ENCODE results near the gene CPSF2.
A peak's percentile ranks its signal among the peaks of the same experiment; 100 is the strongest.

The CPSF2 gene

GRCh38 chr14:92143962-92144361 is 22.2 kb downstream of the CPSF2 start:
- ChIA-PET CTCF (interaction anchor here (0.6 to 2.7 kb wide), 5 partner anchors 9 to 538 kb away, joined by 3 to 30 read pairs (median 6); no protein-coding TSS in a partner anchor), POLR2A (no interaction called here)
- no peak overlapping the region for H3K4me3 ChIP-seq (ENCODE audit: low read depth, low read length)
- no peak for DNase-seq (ENCODE audit: low read depth, low spot score)
- no peak for TF ChIP-seq CTCF (IDR thresholded peaks at IDR 0.05; ENCODE audit: insufficient read depth, low read length, missing control alignments)

- ChIA-PET POLR2A (no interaction called here), CTCF (interaction anchor here (0.6 to 2.7 kb wide), 6 partner anchors 9 to 537 kb away, joined by 3 to 30 read pairs (median 4); no protein-coding TSS in a partner anchor)
- no peak for DNase-seq (ENCODE audit: low read depth, low spot score)
- no peak overlapping the region for H3K4me3 ChIP-seq (ENCODE audit: low read depth, low read length)
- TF ChIP-seq CTCF (IDR thresholded peaks at IDR 0.05; ENCODE audit: insufficient read depth, low read length, missing control alignments) = no peak
Observed at GRCh38 chr14:92144708-92145107, 22.9 kb downstream of the CPSF2 start.

- TF ChIP-seq CTCF (IDR thresholded peaks at IDR 0.05; ENCODE audit: insufficient read depth, low read length, missing control alignments) = no peak
- POLR2A ChIA-PET = interaction anchor here (0.6 kb wide), 1 partner anchor 34 kb away, joined by 4 read pairs; no protein-coding TSS in a partner anchor
- CTCF ChIA-PET = interaction anchor here (2.3 kb wide), 1 partner anchor 9 kb away, joined by 7 read pairs; no protein-coding TSS in a partner anchor
- no peak for DNase-seq (ENCODE audit: low read depth, low spot score)
- H3K4me3 ChIP-seq (ENCODE audit: low read depth, low read length) = no peak overlapping the region
Observed at GRCh38 chr14:92153581-92153980, 31.8 kb downstream of the CPSF2 start.

GRCh38 chr14:92154283-92154942 is 32.6 kb downstream of the CPSF2 start:
- no peak overlapping the region for H3K4me3 ChIP-seq (ENCODE audit: low read depth, low read length)
- no peak for TF ChIP-seq CTCF (IDR thresholded peaks at IDR 0.05; ENCODE audit: insufficient read depth, low read length, missing control alignments)
- ChIA-PET CTCF (interaction anchor here (2.3 kb wide), 1 partner anchor 9 kb away, joined by 7 read pairs; no protein-coding TSS in a partner anchor), POLR2A (no interaction called here)
- DNase-seq (ENCODE audit: low read depth, low spot score) = no peak

GRCh38 chr14:92160619-92161018 is 38.9 kb downstream of the CPSF2 start:
- CTCF ChIA-PET = no interaction called here

More at GRCh38 chr14:92160619-92161018, 38.9 kb downstream of the CPSF2 start:
- no peak for TF ChIP-seq CTCF (IDR thresholded peaks at IDR 0.05; ENCODE audit: insufficient read depth, low read length, missing control alignments)
- DNase-seq (ENCODE audit: low read depth, low spot score) = peak; percentile 49
- no peak overlapping the region for H3K4me3 ChIP-seq (ENCODE audit: low read depth, low read length)
- POLR2A ChIA-PET = no interaction called here
